ENCODE results near the gene ZFP36.

GRCh38 chr19:39423258-39424086 is 16.8 kb downstream of the ZFP36 start:
- TF ChIP-seq ZNF121 (CRISPR knock-in tag; IDR thresholded peaks at IDR 0.05) (no peak), ESRRA (CRISPR knock-in tag; IDR thresholded peaks at IDR 0.05; ENCODE audit: borderline replicate concordance) (no peak), ZNF232 (CRISPR knock-in tag; IDR thresholded peaks at IDR 0.05) (no peak), CTCF (IDR thresholded peaks at IDR 0.05) (no peak), PREB (CRISPR knock-in tag; IDR thresholded peaks at IDR 0.05; ENCODE audit: borderline replicate concordance) (no peak), JUN (CRISPR knock-in tag; IDR thresholded peaks at IDR 0.05) (no peak), E2F1 (CRISPR knock-in tag; IDR thresholded peaks at IDR 0.05) (no peak), FOXJ3 (CRISPR knock-in tag; IDR thresholded peaks at IDR 0.05; ENCODE audit: borderline replicate concordance) (no peak), ETV6 (CRISPR knock-in tag; IDR thresholded peaks at IDR 0.05) (no peak)
